Germinal center (tissue), 1 donor: ENCODE measurements around the gene MICOS13.
"Not testable (repeated sequence)": the region's sequence is repeated elsewhere in the genome, so short reads cannot be mapped to it uniquely, and the experiment has no call there.

Experiments used
- DNase-seq: peaks from one replicate; pipeline ENCODE4 v3.0.0; 2012; ENCODE audit warnings: mixed read lengths, low spot score

MICOS13 gene

GRCh38 chr19:5680437-5681368, at the start of gene MICOS13, which contains the start of gene HSD11B1L:
Gene MICOS13, minus strand, starts transcription at chr19:5680516. Its CDS starts 30 bp downstream, at chr19:5680486.
Gene HSD11B1L, plus strand, starts transcription at chr19:5681027. Its CDS starts 3,806 bp downstream, at chr19:5684833.
- DNase-seq, result peak; percentile 95

- no peak for DNase-seq
Measured at GRCh38 chr19:5727453-5728050, 47.2 kb upstream of the MICOS13 start.

DNA sequence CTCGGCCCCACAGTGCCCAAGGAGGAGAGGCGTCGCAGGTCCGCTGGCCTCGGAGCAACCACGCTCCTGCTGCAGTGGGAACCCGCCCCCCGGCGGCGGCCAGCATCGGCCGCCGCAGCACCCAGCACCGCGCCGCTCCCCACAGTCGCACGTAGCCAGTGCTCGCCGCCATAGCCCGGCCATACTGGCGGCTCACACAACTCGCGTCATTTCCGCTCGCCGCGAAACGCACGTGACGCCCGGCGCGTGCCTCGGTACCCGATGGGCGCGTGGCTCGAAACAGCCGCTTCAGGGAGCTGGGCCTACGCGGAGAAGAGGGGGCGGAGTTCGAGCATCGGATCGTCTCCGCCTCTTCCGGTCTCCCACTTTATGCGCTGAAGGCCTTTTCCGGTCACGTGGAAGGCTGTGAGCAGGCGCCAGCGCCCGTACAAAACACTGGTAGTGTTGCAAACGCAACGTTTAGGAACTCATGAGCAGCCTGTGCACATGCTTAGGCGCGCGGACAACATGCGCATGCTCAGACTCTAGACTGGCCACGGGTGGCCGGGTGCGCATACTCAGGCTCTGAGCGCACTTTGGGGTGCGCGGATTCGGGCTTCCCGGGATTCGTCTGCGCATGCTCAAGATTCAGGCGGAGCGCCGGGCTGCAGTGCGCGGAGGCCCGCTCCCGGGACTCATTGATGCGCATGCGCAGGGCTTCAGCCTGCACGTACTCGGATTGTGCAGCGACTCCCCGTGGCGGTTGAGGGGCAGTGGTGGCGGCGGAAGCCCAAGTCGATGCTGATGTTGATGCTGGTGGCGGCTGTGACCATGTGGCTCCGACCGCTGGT, 39.9 kb upstream of the MICOS13 start, which contains the start of the genes CATSPERD and LONP1:
Gene CATSPERD (plus strand): TSS at position 677 of the 830 bp plus-strand sequence. CDS start 101 bp downstream, at position 778.
Gene LONP1 (minus strand): TSS at position 186 of the 830 bp plus-strand sequence. CDS start 14 bp downstream, at position 172.
- peak; percentile 99 for DNase-seq

DNA sequence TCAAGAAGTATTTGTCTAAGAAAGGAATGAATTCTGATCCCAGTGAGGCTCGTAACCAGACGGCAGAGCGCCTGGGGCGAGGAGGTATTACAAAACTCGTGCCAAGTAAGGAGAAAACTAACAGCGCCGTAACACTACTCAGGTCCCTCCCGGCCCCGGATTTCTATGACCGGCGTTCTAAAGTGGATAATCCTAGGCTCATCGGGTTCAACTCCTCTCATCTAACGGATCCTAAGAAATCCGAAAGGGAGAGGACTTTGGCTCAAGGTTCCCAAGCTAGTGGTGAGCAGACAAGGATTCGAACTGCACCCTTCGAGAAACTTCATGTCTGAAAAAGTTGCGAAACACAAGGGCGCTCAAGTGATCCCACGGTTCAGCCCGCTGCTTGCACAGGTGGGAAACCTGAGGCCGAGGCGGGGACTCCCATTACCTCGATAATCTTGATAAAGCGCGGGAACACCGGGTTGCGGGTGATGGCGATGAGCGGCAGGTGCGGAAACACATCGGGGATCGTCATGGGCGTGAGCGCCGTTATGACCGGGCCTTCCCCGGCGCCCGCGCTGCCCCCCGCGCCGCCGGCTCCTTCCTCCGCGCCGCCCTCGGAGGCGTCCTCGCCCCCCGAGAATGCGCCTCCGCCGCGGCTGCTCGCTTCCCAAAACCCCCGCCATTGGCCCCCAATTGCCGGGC, 39.1 kb upstream of the MICOS13 start:
- peak; percentile 38 for DNase-seq

GRCh38 chr19:5718579-5719273, 38.4 kb upstream of the MICOS13 start:
- DNase-seq, result no peak

DNA sequence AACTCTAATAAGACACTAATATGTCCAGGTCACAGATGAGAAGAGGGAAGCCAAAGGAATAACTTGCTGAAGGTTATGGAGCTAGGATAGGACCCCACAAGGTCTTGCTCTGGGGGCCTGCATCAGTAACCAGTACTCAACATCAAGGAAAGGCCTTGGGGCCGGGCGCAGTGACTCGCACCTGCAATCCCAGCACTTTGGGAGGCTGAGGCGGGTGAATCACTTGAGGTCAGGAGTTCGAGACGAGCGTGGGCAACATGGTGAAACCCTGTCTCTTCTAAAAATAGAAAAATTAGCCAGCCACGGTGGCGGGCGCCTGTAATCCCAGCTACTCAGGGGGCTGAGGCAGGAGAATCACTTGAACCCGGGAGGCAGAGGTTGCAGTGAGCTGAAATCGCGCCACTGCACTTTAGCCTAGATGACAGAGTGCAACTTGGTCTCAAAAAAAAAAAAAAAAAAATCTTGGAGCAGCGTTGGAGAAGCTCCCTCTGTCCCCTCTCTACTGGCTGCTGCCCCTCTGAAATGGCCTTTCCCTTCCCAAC, 37.8 kb upstream of the MICOS13 start:
- no peak for DNase-seq

GRCh38 chr19:5717215-5717935, 37.1 kb upstream of the MICOS13 start:
- no peak for DNase-seq

- DNase-seq, result no peak
Measured at GRCh38 chr19:5714816-5715215, 34.5 kb upstream of the MICOS13 start.

DNA sequence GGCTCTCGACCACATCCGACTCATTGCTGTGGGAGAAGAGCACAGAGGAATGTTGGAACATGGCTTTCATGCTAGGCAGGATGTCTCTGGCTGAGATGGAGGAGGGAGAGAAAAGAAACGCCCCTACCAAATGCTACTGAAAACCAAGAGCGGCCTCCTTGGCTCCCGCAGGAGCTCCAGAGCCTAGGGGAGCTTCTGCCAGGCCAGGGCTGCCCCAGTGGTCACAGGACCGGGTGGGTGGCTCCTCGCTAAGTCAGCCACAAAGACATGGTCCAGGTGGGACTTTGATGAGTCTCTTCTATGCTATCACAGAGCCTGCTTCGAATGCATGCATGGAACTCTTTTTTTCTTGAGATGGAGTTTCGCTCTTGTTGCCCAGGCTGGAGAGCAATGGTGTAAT, 32.9 kb upstream of the MICOS13 start:
- DNase-seq, result no peak

- DNase-seq, result no peak
Measured at GRCh38 chr19:5711713-5712161, 31.4 kb upstream of the MICOS13 start.

DNA sequence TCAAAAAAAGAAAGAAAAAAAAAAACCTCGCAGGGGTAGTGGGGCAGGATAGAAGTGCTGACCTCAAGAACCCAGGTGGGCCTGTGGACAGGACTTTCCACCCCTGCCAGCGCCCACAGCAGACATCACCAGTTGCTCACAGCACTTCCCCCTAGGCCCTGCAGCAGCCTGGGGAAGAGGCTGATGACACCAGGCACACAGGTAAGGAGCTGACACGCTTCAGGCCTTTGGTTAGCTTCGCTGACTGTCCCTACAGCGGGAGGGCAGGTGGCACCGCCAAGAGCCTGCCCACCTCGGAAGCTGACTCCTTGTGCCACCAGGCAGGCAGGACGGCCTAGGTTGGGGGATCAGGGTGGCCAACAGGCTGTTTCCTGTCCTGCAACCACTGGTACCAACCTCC, 30.7 kb upstream of the MICOS13 start:
- no peak for DNase-seq

- DNase-seq, result no peak
Measured at GRCh38 chr19:5707576-5708575, 27.6 kb upstream of the MICOS13 start.

DNA sequence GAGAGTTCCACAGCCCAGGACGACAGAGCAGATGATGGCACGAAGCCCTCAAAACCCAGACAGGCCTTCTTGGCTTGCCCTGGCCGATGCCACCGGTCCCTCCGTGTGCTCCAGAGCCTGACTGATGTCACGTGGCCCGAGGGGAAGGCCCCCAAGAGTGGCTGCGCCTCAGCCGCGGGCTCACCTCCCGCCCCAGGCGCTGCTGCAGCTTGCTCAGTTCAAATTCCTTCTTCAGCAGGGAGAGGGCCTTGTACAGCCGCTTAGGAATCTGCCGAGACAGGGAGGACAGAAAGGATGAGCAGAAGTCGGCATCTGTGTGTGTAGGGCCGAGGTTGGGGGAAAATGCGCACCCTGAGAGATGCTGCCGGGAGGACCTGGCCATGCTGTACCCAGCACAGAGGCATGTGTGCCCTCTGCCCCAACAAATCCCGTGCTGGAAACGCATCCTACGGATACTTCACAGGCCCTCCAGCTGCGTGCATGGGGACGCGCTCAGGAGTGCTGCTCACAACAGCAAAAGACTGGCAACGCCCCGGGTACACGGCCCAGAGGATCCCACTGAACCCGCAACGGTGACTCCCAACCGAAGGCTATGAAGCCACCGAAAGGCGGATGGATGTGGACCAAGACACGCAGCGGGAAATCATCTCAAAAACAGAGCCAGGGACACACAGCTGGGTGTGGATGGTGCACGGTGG, 26.7 kb upstream of the MICOS13 start:
- no peak for DNase-seq

DNA sequence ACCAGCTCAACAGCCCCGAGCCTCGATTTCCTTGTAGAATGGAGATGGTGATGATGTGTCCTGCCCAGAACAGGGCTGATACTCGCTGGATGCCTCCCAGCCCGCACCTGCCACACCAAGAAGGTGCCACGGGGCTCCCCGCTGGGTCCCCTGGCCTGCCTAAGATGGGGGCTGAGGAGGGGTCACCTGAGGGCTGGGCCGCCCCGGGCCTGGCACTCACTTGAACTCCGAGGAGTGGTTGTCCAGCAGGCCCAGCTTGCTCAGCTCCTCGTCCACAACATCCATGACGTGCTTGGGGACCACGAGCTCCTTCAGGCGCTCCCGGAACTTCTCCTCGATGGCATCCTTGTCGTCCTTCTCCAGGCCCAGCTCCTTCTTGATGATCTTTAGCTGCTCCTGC, 25.2 kb upstream of the MICOS13 start:
- DNase-seq, result no peak

GRCh38 chr19:5703819-5704818, 23.8 kb upstream of the MICOS13 start:
- no peak for DNase-seq

- DNase-seq, result not testable (repeated sequence)
Measured at GRCh38 chr19:5702053-5702410, 21.7 kb upstream of the MICOS13 start.
